Measurements from ENCODE around the gene PRPF6. TPM values are rescaled to one million over a fixed set of nuclear protein-coding genes. Genes with fewer than 3 reads are reported as not detected.

PRPF6 gene
- total and polyA plus RNA-seq, 2 donors (not counting 3 experiments of a cell fraction or from before 2014, with no cell fraction given): 35.3 to 67.4 TPM

DNA sequence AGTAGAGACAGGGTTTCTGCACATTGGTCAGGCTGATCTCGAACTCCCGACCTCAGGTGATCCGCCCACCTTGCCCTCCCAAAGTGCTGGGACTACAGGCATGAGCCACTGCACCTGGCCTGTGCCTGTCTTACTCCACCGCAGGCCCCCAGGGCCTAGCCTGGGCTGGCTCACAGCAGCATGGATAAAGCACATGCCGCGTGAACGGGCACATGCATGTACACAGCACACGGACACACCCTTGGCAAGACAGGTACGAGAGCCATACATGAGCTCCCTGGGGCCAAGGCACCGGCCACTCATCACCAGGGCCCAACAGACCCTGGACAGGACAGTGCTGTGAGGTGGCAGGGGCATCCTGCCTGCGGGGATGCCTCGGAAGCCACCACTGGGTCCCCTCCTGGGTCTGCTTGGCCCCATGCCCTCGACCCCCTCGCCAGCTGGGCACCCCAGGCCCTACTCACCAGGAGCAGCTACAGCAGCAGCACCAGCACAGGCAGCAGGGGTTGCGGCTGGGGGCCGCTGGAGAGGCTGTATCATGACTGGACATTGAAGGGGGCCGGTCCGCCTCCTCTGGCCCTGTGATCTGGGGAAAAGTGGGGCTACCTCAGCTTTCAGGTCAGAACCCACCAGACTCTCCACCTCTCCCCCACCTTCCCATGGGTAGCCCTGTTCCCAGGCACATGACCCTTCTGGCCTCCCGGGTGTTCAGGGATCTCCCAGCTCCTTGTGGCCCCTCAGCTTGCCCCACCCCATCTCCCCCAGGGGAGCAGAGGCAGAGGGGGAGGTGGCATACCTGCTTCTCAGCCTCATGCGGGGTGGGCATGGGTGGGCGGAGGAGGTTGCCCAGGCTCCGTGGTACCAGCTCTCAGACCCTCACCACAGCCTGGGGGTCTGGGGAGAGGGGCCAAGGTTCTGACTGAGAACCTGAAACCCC lies 95.4 kb downstream of the PRPF6 start:
- Histone ChIP-seq H3K4me2 (ENCODE audit: insufficient read depth, low read length) (no peak overlapping the region), H4K20me1 (replicated peaks; ENCODE audit: control insufficient read depth, extremely low read depth, insufficient read depth, low read length) (no peaks in the 10 kb centered on the region), H3K27ac (ENCODE audit: insufficient read depth, low read depth, low read length) (no peak overlapping the region), H3K9me1 (replicated peaks; ENCODE audit: control insufficient read depth, extremely low read depth, insufficient read depth, low read length) (no peaks in the 10 kb centered on the region), H3K9me3 (replicated peaks; ENCODE audit: control insufficient read depth, insufficient read depth, low read length) (no peaks in the 10 kb centered on the region), H3K79me2 (ENCODE audit: control insufficient read depth, insufficient read depth, low read length) (peaks cover 6% of the 10 kb centered on the region), H3K27me3 (ENCODE audit: control insufficient read depth in 2 of 2, insufficient read depth in 2 of 2, low read length in 2 of 2) (no peaks in the 10 kb centered on the region), H3K4me1 (ENCODE audit: control insufficient read depth, extremely low read depth, insufficient read depth, low read length) (peaks cover 14% of the 10 kb centered on the region), H3K4me3 (replicated peaks in 1 of 3; ENCODE audit: insufficient read depth in 1 of 3, low read depth in 1 of 3, low read length in 3 of 3) (no peak overlapping the region), H3K36me3 (ENCODE audit: control insufficient read depth in 2 of 2, extremely low read depth in 1 of 2, insufficient read depth in 2 of 2, low read length in 2 of 2) (peaks cover 0 to 21% of the 10 kb centered on the region in 2 experiments), H3K9ac (replicated peaks; ENCODE audit: extremely low read depth, insufficient read depth, low read length) (no peak overlapping the region), H2AFZ (ENCODE audit: low read depth, low read length) (no peak overlapping the region)
- FAIRE-seq (no peak), DNase-seq (ENCODE audit: low read depth, low spot score) (no peak)
- no TSS peak for BruUV-seq (replicated peaks)
- dilution Hi-C loops (cut with MboI; ENCODE audit: extremely low pct_ligation_motif_present, low sequenced_read_pairs) (no loop called here), intact Hi-C loops (cut with micrococcal nuclease) (no loop called here)
- ChIA-PET CTCF (no interaction called here), POLR2A (no interaction called here)
- TF ChIP-seq GATA2 (IDR thresholded peaks at IDR 0.05; ENCODE audit: insufficient read depth, insufficient read length, low read depth, low read length): no peak
- no peak for TF ChIP-seq POLR2A (IDR thresholded peaks at IDR 0.05; ENCODE audit: low read depth, low read length)
- TF ChIP-seq MYC (IDR thresholded peaks at IDR 0.05; ENCODE audit: low read depth, low read length): no peak
- TF ChIP-seq FOS (IDR thresholded peaks at IDR 0.05; ENCODE audit: borderline replicate concordance, insufficient read depth, low read length): no peak

- Histone ChIP-seq H4K20me1 (replicated peaks; ENCODE audit: control insufficient read depth, extremely low read depth, insufficient read depth, low read length) (no peaks in the 10 kb centered on the region), H3K27me3 (ENCODE audit: control insufficient read depth in 2 of 2, insufficient read depth in 2 of 2, low read length in 2 of 2) (no peaks in the 10 kb centered on the region), H3K9me3 (replicated peaks; ENCODE audit: control insufficient read depth, insufficient read depth, low read length) (no peaks in the 10 kb centered on the region), H3K36me3 (ENCODE audit: control insufficient read depth in 2 of 2, extremely low read depth in 1 of 2, insufficient read depth in 2 of 2, low read length in 2 of 2) (peaks cover 0 to 19% of the 10 kb centered on the region in 2 experiments), H3K4me3 (replicated peaks in 1 of 3; ENCODE audit: insufficient read depth in 1 of 3, low read depth in 1 of 3, low read length in 3 of 3) (no peak overlapping the region), H3K4me2 (ENCODE audit: insufficient read depth, low read length) (no peak overlapping the region), H3K9ac (replicated peaks; ENCODE audit: extremely low read depth, insufficient read depth, low read length) (no peak overlapping the region), H3K79me2 (ENCODE audit: control insufficient read depth, insufficient read depth, low read length) (peaks cover 6% of the 10 kb centered on the region), H3K9me1 (replicated peaks; ENCODE audit: control insufficient read depth, extremely low read depth, insufficient read depth, low read length) (no peaks in the 10 kb centered on the region), H3K4me1 (ENCODE audit: control insufficient read depth, extremely low read depth, insufficient read depth, low read length) (peaks cover 14% of the 10 kb centered on the region), H3K27ac (ENCODE audit: insufficient read depth, low read depth, low read length) (no peak overlapping the region), H2AFZ (ENCODE audit: low read depth, low read length) (no peak overlapping the region)
- FAIRE-seq: no peak
- no TSS peak for BruUV-seq (replicated peaks)
- ChIA-PET CTCF (no interaction called here), POLR2A (no interaction called here)
- dilution Hi-C loops (cut with MboI; ENCODE audit: extremely low pct_ligation_motif_present, low sequenced_read_pairs) (no loop called here), intact Hi-C loops (cut with micrococcal nuclease) (no loop called here)
- DNase-seq (ENCODE audit: low read depth, low spot score): no peak
- TF ChIP-seq POLR2A (IDR thresholded peaks at IDR 0.05; ENCODE audit: low read depth, low read length): no peak
- TF ChIP-seq JUN (IDR thresholded peaks at IDR 0.05; ENCODE audit: borderline replicate concordance, insufficient read depth, insufficient read length, low read depth): no peak
- TF ChIP-seq FOS (IDR thresholded peaks at IDR 0.05; ENCODE audit: borderline replicate concordance, insufficient read depth, low read length): no peak
- no peak for TF ChIP-seq POLR2AphosphoS5 (IDR thresholded peaks at IDR 0.05; ENCODE audit: insufficient read depth, low read depth, low read length)
- no peak for TF ChIP-seq MAX (IDR thresholded peaks at IDR 0.05; ENCODE audit: insufficient read depth, insufficient read length)
- TF ChIP-seq GATA2 (IDR thresholded peaks at IDR 0.05; ENCODE audit: insufficient read depth, insufficient read length, low read depth, low read length): no peak
- TF ChIP-seq, protein P1, sequence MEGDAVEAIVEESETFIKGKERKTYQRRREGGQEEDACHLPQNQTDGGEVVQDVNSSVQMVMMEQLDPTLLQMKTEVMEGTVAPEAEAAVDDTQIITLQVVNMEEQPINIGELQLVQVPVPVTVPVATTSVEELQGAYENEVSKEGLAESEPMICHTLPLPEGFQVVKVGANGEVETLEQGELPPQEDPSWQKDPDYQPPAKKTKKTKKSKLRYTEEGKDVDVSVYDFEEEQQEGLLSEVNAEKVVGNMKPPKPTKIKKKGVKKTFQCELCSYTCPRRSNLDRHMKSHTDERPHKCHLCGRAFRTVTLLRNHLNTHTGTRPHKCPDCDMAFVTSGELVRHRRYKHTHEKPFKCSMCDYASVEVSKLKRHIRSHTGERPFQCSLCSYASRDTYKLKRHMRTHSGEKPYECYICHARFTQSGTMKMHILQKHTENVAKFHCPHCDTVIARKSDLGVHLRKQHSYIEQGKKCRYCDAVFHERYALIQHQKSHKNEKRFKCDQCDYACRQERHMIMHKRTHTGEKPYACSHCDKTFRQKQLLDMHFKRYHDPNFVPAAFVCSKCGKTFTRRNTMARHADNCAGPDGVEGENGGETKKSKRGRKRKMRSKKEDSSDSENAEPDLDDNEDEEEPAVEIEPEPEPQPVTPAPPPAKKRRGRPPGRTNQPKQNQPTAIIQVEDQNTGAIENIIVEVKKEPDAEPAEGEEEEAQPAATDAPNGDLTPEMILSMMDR (IDR thresholded peaks at IDR 0.05; ENCODE audit: extremely low read depth in 1 of 2, insufficient read depth in 1 of 2, low read depth in 1 of 2, low read length in 2 of 2): no peak
- no peak for TF ChIP-seq EZH2 (IDR thresholded peaks at IDR 0.05; ENCODE audit: borderline replicate concordance, low read depth, low read length, severe bottlenecking)
- TF ChIP-seq MYC (IDR thresholded peaks at IDR 0.05; ENCODE audit: low read depth, low read length): no peak
Measured at GRCh38 chr20:64077094-64077493, 96.2 kb downstream of the PRPF6 start.
